ENCODE results near the gene MIGA2.
"Not testable (repeated sequence)": the region's sequence is repeated elsewhere in the genome, so short reads cannot be mapped to it uniquely, and the experiment has no call there.

MIGA2 gene

GRCh38 chr9:129023036-129023907 lies 13.2 kb upstream of the MIGA2 start:
- Mint-ChIP-seq H3K27me3 (no peaks in the 10 kb centered on the region), H3K4me3 (no peak overlapping the region), H3K36me3 (ENCODE audit: low read depth) (peaks cover 28% of the 10 kb centered on the region), H3K9me3 (no peaks in the 10 kb centered on the region), H3K4me1 (ENCODE audit: low read depth) (peaks cover 32% of the 10 kb centered on the region), H3K27ac (peak overlapping the region; percentile 68)
- no peak for DNase-seq

- peaks cover 32% of the 10 kb centered on the region for H3K4me1 Mint-ChIP-seq (ENCODE audit: low read depth)
- H3K27me3 Mint-ChIP-seq: no peaks in the 10 kb centered on the region
- no peak overlapping the region for H3K4me3 Mint-ChIP-seq
- peaks cover 23% of the 10 kb centered on the region for H3K36me3 Mint-ChIP-seq (ENCODE audit: low read depth)
- no peaks in the 10 kb centered on the region for H3K9me3 Mint-ChIP-seq
- no peak for DNase-seq
- no peak overlapping the region for H3K27ac Mint-ChIP-seq
Observed at GRCh38 chr9:129023908-129024233, 12.6 kb upstream of the MIGA2 start.

GRCh38 chr9:129026442-129027223 lies 9.8 kb upstream of the MIGA2 start:
- peak overlapping the region; percentile 86 for H3K27ac Mint-ChIP-seq
- H3K27me3 Mint-ChIP-seq: no peaks in the 10 kb centered on the region
- H3K4me3 Mint-ChIP-seq: peak overlapping the region; percentile 84
- H3K36me3 Mint-ChIP-seq (ENCODE audit: low read depth): peaks cover 11% of the 10 kb centered on the region
- H3K9me3 Mint-ChIP-seq: no peaks in the 10 kb centered on the region
- H3K4me1 Mint-ChIP-seq (ENCODE audit: low read depth): peaks cover 35% of the 10 kb centered on the region
- DNase-seq: no peak

- peaks cover 6% of the 10 kb centered on the region for H3K36me3 Mint-ChIP-seq (ENCODE audit: low read depth)
- DNase-seq: no peak
- H3K9me3 Mint-ChIP-seq: no peaks in the 10 kb centered on the region
- H3K4me3 Mint-ChIP-seq: peak overlapping the region; percentile 84
- peaks cover 31% of the 10 kb centered on the region for H3K4me1 Mint-ChIP-seq (ENCODE audit: low read depth)
- H3K27me3 Mint-ChIP-seq: no peaks in the 10 kb centered on the region
- H3K27ac Mint-ChIP-seq: peak overlapping the region; percentile 86
Observed at GRCh38 chr9:129027224-129027684, 9.2 kb upstream of the MIGA2 start.

GRCh38 chr9:129027685-129028191 lies 8.7 kb upstream of the MIGA2 start:
- H3K27ac Mint-ChIP-seq: peak overlapping the region; percentile 86
- no peaks in the 10 kb centered on the region for H3K9me3 Mint-ChIP-seq
- H3K4me3 Mint-ChIP-seq: peak overlapping the region; percentile 84
- DNase-seq: no peak
- peaks cover 28% of the 10 kb centered on the region for H3K4me1 Mint-ChIP-seq (ENCODE audit: low read depth)
- H3K27me3 Mint-ChIP-seq: no peaks in the 10 kb centered on the region
- peaks cover 6% of the 10 kb centered on the region for H3K36me3 Mint-ChIP-seq (ENCODE audit: low read depth)

GRCh38 chr9:129028192-129028966 lies 8.0 kb upstream of the MIGA2 start, which contains the start of gene SH3GLB2:
Gene SH3GLB2 (minus strand): TSS chr9:129028331. CDS start chr9:129028154, 177 bp downstream.
- peaks cover 25% of the 10 kb centered on the region for H3K4me1 Mint-ChIP-seq (ENCODE audit: low read depth)
- peaks cover 4% of the 10 kb centered on the region for H3K36me3 Mint-ChIP-seq (ENCODE audit: low read depth)
- H3K4me3 Mint-ChIP-seq: peak within 1 kb of the TSS; percentile 84
- no peaks in the 10 kb centered on the region for H3K27me3 Mint-ChIP-seq
- peak; percentile 98 for DNase-seq
- H3K27ac Mint-ChIP-seq: peak within 1 kb of the TSS; percentile 86
- H3K9me3 Mint-ChIP-seq: no peaks in the 10 kb centered on the region

GRCh38 chr9:129030191-129030590 lies 6.2 kb upstream of the MIGA2 start:
- no peaks in the 10 kb centered on the region for H3K9me3 Mint-ChIP-seq
- H3K27ac Mint-ChIP-seq: no peak overlapping the region
- H3K4me1 Mint-ChIP-seq (ENCODE audit: low read depth): peaks cover 25% of the 10 kb centered on the region
- H3K4me3 Mint-ChIP-seq: no peak overlapping the region
- no peaks in the 10 kb centered on the region for H3K27me3 Mint-ChIP-seq
- DNase-seq: no peak
- peaks cover 4% of the 10 kb centered on the region for H3K36me3 Mint-ChIP-seq (ENCODE audit: low read depth)

GRCh38 chr9:129031514-129031913 lies 4.9 kb upstream of the MIGA2 start:
- H3K27ac Mint-ChIP-seq: no peak overlapping the region
- no peak for DNase-seq
- H3K36me3 Mint-ChIP-seq (ENCODE audit: low read depth): peaks cover 5% of the 10 kb centered on the region
- H3K4me1 Mint-ChIP-seq (ENCODE audit: low read depth): peaks cover 22% of the 10 kb centered on the region
- H3K4me3 Mint-ChIP-seq: no peak overlapping the region
- H3K9me3 Mint-ChIP-seq: no peaks in the 10 kb centered on the region
- H3K27me3 Mint-ChIP-seq: no peaks in the 10 kb centered on the region

GRCh38 chr9:129032541-129033159 lies 3.8 kb upstream of the MIGA2 start:
- H3K36me3 Mint-ChIP-seq (ENCODE audit: low read depth): peaks cover 9% of the 10 kb centered on the region
- no peaks in the 10 kb centered on the region for H3K27me3 Mint-ChIP-seq
- H3K4me1 Mint-ChIP-seq (ENCODE audit: low read depth): peaks cover 19% of the 10 kb centered on the region
- H3K27ac Mint-ChIP-seq: no peak overlapping the region
- no peak overlapping the region for H3K4me3 Mint-ChIP-seq
- no peak for DNase-seq
- H3K9me3 Mint-ChIP-seq: no peaks in the 10 kb centered on the region

- no peaks in the 10 kb centered on the region for H3K27me3 Mint-ChIP-seq
- H3K9me3 Mint-ChIP-seq: no peaks in the 10 kb centered on the region
- H3K4me3 Mint-ChIP-seq: no peak overlapping the region
- H3K4me1 Mint-ChIP-seq (ENCODE audit: low read depth): peaks cover 25% of the 10 kb centered on the region
- DNase-seq: no peak
- H3K27ac Mint-ChIP-seq: no peak overlapping the region
- peaks cover 9% of the 10 kb centered on the region for H3K36me3 Mint-ChIP-seq (ENCODE audit: low read depth)
Observed at GRCh38 chr9:129033216-129033615, 3.2 kb upstream of the MIGA2 start.

- peak overlapping the region; percentile 98 for H3K4me3 Mint-ChIP-seq
- H3K27ac Mint-ChIP-seq: peak overlapping the region; percentile 90
- peaks cover 20% of the 10 kb centered on the region for H3K36me3 Mint-ChIP-seq (ENCODE audit: low read depth)
- not testable (repeated sequence) for H3K9me3 Mint-ChIP-seq, H3K27me3 Mint-ChIP-seq, DNase-seq
- peaks cover 24% of the 10 kb centered on the region for H3K4me1 Mint-ChIP-seq (ENCODE audit: low read depth)
Observed at GRCh38 chr9:129035838-129036237, 588 bp upstream of the MIGA2 start.

GRCh38 chr9:129036923-129037766 lies 719 bp downstream of the MIGA2 start:
- Mint-ChIP-seq H3K4me1 (ENCODE audit: low read depth) (peaks cover 24% of the 10 kb centered on the region), H3K27ac (peak overlapping the region; percentile 90), H3K4me3 (peak overlapping the region; percentile 98), H3K27me3 (no peaks in the 10 kb centered on the region), H3K36me3 (ENCODE audit: low read depth) (peaks cover 31% of the 10 kb centered on the region), H3K9me3 (no peaks in the 10 kb centered on the region)
- DNase-seq: peak; percentile 38

- Mint-ChIP-seq H3K27ac (no peak overlapping the region), H3K4me1 (ENCODE audit: low read depth) (peaks cover 24% of the 10 kb centered on the region), H3K4me3 (peak overlapping the region; percentile 98), H3K36me3 (ENCODE audit: low read depth) (peaks cover 36% of the 10 kb centered on the region), H3K9me3 (no peaks in the 10 kb centered on the region), H3K27me3 (no peaks in the 10 kb centered on the region)
- DNase-seq: no peak
Observed at GRCh38 chr9:129037767-129038098, 1.3 kb downstream of the MIGA2 start.

All from activated T-cell treated with anti-CD3 and anti-CD28 coated beads, Interleukin-2, amount 50 U/mL, for 24 hours (primary cell).